Keratinocyte (primary cell): ENCODE measurements around the gene ASTE1. TPM values are rescaled to one million over a fixed set of nuclear protein-coding genes. Genes with fewer than 3 reads are reported as not detected.

Experiments used
- DNase-seq: peaks from one replicate; pipeline ENCODE4 v3.0.0-alpha.2; 2011; ENCODE audit warnings: low read depth, missing footprints, low spot score
- FAIRE-seq: peaks from 2 replicates; lab custom pipeline; 2011; peaks lifted over from hg19 to GRCh38; lab: Jason Lieb, UNC
- H2AFZ ChIP-seq: 2 replicates; pipeline ENCODE4 v1.6.0; 2012; ENCODE audit warnings: low read length, control low read depth, inconsistent platforms; ENCODE audit not compliant: control insufficient read depth
- H3K27ac ChIP-seq: 2 replicates; pipeline ENCODE4 v1.5.1; 2011; ENCODE audit warnings: low read length; ENCODE audit not compliant: control insufficient read depth, insufficient read depth
- H3K27me3 ChIP-seq: 3 replicates; pipeline ENCODE4 v1.6.0; 2011; ENCODE audit warnings: low read length; ENCODE audit not compliant: control insufficient read depth, insufficient read depth; ENCODE audit errors: extremely low read depth
- H3K36me3 ChIP-seq, 2 experiments: 2 replicates in 1 of 2; 3 replicates in 1 of 2; pipeline ENCODE4 v1.5.1; 2011; ENCODE audit warnings: low read length in 2 of 2, mild to moderate bottlenecking in 1 of 2; ENCODE audit not compliant: control insufficient read depth in 2 of 2, insufficient read depth in 2 of 2; ENCODE audit errors: extremely low read depth in 1 of 2
- H3K4me1 ChIP-seq: 3 replicates; pipeline ENCODE4 v1.5.1; 2011; ENCODE audit warnings: low read length; ENCODE audit not compliant: control insufficient read depth, insufficient read depth; ENCODE audit errors: extremely low read depth
- H3K4me2 ChIP-seq: 3 replicates; pipeline ENCODE4 v1.6.0; 2011; ENCODE audit warnings: low read depth, low read length; ENCODE audit not compliant: control insufficient read depth, insufficient read depth; ENCODE audit errors: extremely low read depth
- H3K4me3 ChIP-seq, 3 experiments: fragments of 200-600 bp in 1 of 3; sonication (generic) in 1 of 3; 2 replicates in 2 of 3; 3 replicates in 1 of 3; pipeline ENCODE4 v1.5.1; 2011 to 2016; ENCODE audit warnings: low read length in 3 of 3, mild to moderate bottlenecking in 3 of 3, control low read depth in 2 of 3, inconsistent platforms in 1 of 3, low read depth in 1 of 3, mixed read lengths in 1 of 3, mixed run types in 1 of 3, moderate library complexity in 1 of 3; ENCODE audit not compliant: control insufficient read depth in 2 of 3, insufficient read depth in 2 of 3; ENCODE audit errors: extremely low read depth in 1 of 3
- H3K79me2 ChIP-seq: 2 replicates; pipeline ENCODE4 v1.6.0; 2012; ENCODE audit warnings: low read length; ENCODE audit not compliant: control insufficient read depth, insufficient read depth
- H3K9ac ChIP-seq: 3 replicates; pipeline ENCODE4 v1.6.0; 2011; ENCODE audit warnings: low read length; ENCODE audit not compliant: control insufficient read depth, insufficient read depth; ENCODE audit errors: extremely low read depth
- H3K9me1 ChIP-seq: 3 replicates; pipeline ENCODE4 v1.6.0; 2011; ENCODE audit warnings: low read length; ENCODE audit not compliant: control insufficient read depth, insufficient read depth; ENCODE audit errors: extremely low read depth
- H3K9me3 ChIP-seq: 2 replicates; pipeline ENCODE4 v1.5.1; 2012; ENCODE audit warnings: low read depth, low read length; ENCODE audit not compliant: control insufficient read depth
- H4K20me1 ChIP-seq: 3 replicates; pipeline ENCODE4 v1.6.0; 2011; ENCODE audit warnings: low read length; ENCODE audit not compliant: control insufficient read depth, insufficient read depth; ENCODE audit errors: extremely low read depth
- CTCF ChIP-seq, 3 experiments: IDR thresholded peaks in 1 of 3; conservative IDR thresholded peaks in 1 of 3; optimal IDR thresholded peaks in 1 of 3; 2 replicates in 2 of 3; 3 replicates in 1 of 3; pipeline versions ENCODE3 to v1.5.1; 2011; ENCODE audit warnings: low read length in 3 of 3, mild to moderate bottlenecking in 3 of 3, moderate library complexity in 2 of 3, control low read depth in 1 of 3, inconsistent platforms in 1 of 3; ENCODE audit not compliant: insufficient read depth in 2 of 3; ENCODE audit errors: extremely low read depth in 1 of 3
- EZH2 ChIP-seq: IDR thresholded peaks from one replicate; pipeline ENCODE4 v1.6.1; 2012; ENCODE audit warnings: inconsistent platforms, mild to moderate bottlenecking, low read length, moderate library complexity
- dilution Hi-C: fragments of 300-500 bp; cut with MboI; formaldehyde crosslinking; loops from one replicate; pipeline ENCODE4 v1.7.0; 2020; ENCODE audit warnings: low sequenced_read_pairs; ENCODE audit not compliant: extremely low pct_ligation_motif_present
- polyA plus RNA-seq, 5 experiments: library from polyadenylated mRNA; depleted of rRNA in 3 of 5; stranded (reverse) in 3 of 5; stranded (forward) in 1 of 5; unstranded in 1 of 5; fragments of >200 nt; gene quantifications; 1 replicate in 1 of 5; 2 replicates in 3 of 5; 3 replicates in 1 of 5; pipeline versions ENCODE4 v1.2.1 to v1.2.3, GENCODE V29; 2011 to 2012; ENCODE audit warnings: missing spikeins in 2 of 5, low read depth in 1 of 5, low replicate concordance in 1 of 5

Gene ASTE1
- polyA plus RNA-seq, 1 donor (not counting 4 experiments of a cell fraction or from before 2014, with no cell fraction given), result 5.2 TPM

GRCh38 chr3:131009698-131010097, 16.9 kb downstream of the ASTE1 start:
- no peak for DNase-seq
- Histone ChIP-seq H2AFZ (no peak overlapping the region), H3K4me3 (no peak overlapping the region), H3K27ac (no peak overlapping the region), H3K79me2 (no peaks in the 10 kb centered on the region), H3K36me3 (peaks cover 11% of the 10 kb centered on the region in 2 experiments), H3K4me1 (no peaks in the 10 kb centered on the region), H3K9me3 (no peaks in the 10 kb centered on the region), H3K27me3 (no peaks in the 10 kb centered on the region), H4K20me1 (no peaks in the 10 kb centered on the region), H3K9ac (no peak overlapping the region), H3K4me2 (no peak overlapping the region), H3K9me1 (no peaks in the 10 kb centered on the region)
- FAIRE-seq, result no peak
- dilution Hi-C loops, result no loop called here
- TF ChIP-seq EZH2 (no peak), CTCF (optimal IDR thresholded peaks at IDR 0.05 in 1 of 3, IDR thresholded peaks at IDR 0.05 in 1 of 3, conservative IDR thresholded peaks at IDR 0.05 in 1 of 3; ENCODE audit: extremely low read depth in 1 of 3, insufficient read depth in 2 of 3, low read length in 3 of 3) (no peak)

GRCh38 chr3:131008326-131008725, 18.3 kb downstream of the ASTE1 start:
- Histone ChIP-seq H3K36me3 (peaks cover 9 to 10% of the 10 kb centered on the region in 2 experiments), H3K4me2 (no peak overlapping the region), H3K4me3 (no peak overlapping the region), H3K79me2 (no peaks in the 10 kb centered on the region), H3K9me3 (no peaks in the 10 kb centered on the region), H3K27ac (no peak overlapping the region), H2AFZ (no peak overlapping the region), H3K4me1 (no peaks in the 10 kb centered on the region), H3K9me1 (no peaks in the 10 kb centered on the region), H3K9ac (no peak overlapping the region), H3K27me3 (no peaks in the 10 kb centered on the region), H4K20me1 (no peaks in the 10 kb centered on the region)
- FAIRE-seq (no peak), DNase-seq (no peak)
- dilution Hi-C loops, result no loop called here
- no peak for TF ChIP-seq EZH2
- no peak for TF ChIP-seq CTCF (optimal IDR thresholded peaks at IDR 0.05 in 1 of 3, IDR thresholded peaks at IDR 0.05 in 1 of 3, conservative IDR thresholded peaks at IDR 0.05 in 1 of 3; ENCODE audit: extremely low read depth in 1 of 3, insufficient read depth in 2 of 3, low read length in 3 of 3)
